ENCODE data around the gene PRKAR2A. TPM values are rescaled to one million over a fixed set of nuclear protein-coding genes. Genes with fewer than 3 reads are reported as not detected.

Gene PRKAR2A
- total RNA-seq, 1 experiment from 2014 or later, result 54.2 TPM

GRCh38 chr3:48716982-48717746 lies 130.5 kb downstream of the PRKAR2A start, which contains the start of gene IP6K2:
Gene IP6K2, minus strand, starts transcription at chr3:48717221. Its CDS starts 21,930 bp downstream, at chr3:48695291.
- peaks cover 14% of the 10 kb centered on the region; the same call in 1 of the 2 replicates for H3K36me3 ChIP-seq (ENCODE audit: low read depth)
- H3K79me2 ChIP-seq (ENCODE audit: low read depth), result peaks cover 49% of the 10 kb centered on the region
- no peaks in the 10 kb centered on the region for H3K27me3 ChIP-seq (ENCODE audit: insufficient read depth, low read depth)
- peaks cover 3% of the 10 kb centered on the region; the same call in 1 of the 2 replicates for H3F3A ChIP-seq (ENCODE audit: insufficient read depth, low read depth)
- peak; percentile 92 to 99 for DNase-seq
- H3K27ac ChIP-seq, result peak within 1 kb of the TSS; percentile 53
- POLR2A ChIA-PET (ENCODE audit: unreplicated experiment), result interaction anchor here (0.5 to 1.3 kb wide), 7 partner anchors 25 to 304 kb away, joined by 3 to 13 read pairs (median 5); partner anchors contain the start of genes CELSR3, PFKFB4, PRKAR2A and WDR6
- no peaks in the 10 kb centered on the region for H3K9me3 ChIP-seq (ENCODE audit: insufficient read depth, low read depth)
- intact Hi-C loops (cut with micrococcal nuclease; ENCODE audit: unreplicated experiment), result loop anchor here (1.0 kb wide), 1 partner anchor 54 kb away; no protein-coding TSS in a partner anchor
- BruUV-seq (replicated peaks), result no TSS peak
- no peak for TF ChIP-seq EZH2 (IDR thresholded peaks at IDR 0.05; ENCODE audit: low read depth)
- TF ChIP-seq, protein P1, sequence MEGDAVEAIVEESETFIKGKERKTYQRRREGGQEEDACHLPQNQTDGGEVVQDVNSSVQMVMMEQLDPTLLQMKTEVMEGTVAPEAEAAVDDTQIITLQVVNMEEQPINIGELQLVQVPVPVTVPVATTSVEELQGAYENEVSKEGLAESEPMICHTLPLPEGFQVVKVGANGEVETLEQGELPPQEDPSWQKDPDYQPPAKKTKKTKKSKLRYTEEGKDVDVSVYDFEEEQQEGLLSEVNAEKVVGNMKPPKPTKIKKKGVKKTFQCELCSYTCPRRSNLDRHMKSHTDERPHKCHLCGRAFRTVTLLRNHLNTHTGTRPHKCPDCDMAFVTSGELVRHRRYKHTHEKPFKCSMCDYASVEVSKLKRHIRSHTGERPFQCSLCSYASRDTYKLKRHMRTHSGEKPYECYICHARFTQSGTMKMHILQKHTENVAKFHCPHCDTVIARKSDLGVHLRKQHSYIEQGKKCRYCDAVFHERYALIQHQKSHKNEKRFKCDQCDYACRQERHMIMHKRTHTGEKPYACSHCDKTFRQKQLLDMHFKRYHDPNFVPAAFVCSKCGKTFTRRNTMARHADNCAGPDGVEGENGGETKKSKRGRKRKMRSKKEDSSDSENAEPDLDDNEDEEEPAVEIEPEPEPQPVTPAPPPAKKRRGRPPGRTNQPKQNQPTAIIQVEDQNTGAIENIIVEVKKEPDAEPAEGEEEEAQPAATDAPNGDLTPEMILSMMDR (conservative IDR thresholded peaks at IDR 0.05), result no peak
- H3K4me1 ChIP-seq (replicated peaks; ENCODE audit: insufficient read depth), result peaks cover 17% of the 10 kb centered on the region
- H3K9me2 ChIP-seq (ENCODE audit: insufficient read depth), result no peaks in the 10 kb centered on the region
- CTCF ChIA-PET, result interaction anchor here (0.5 kb wide), 1 partner anchor 712 kb away, joined by 4 read pairs; no protein-coding TSS in a partner anchor
- peak within 1 kb of the TSS; percentile 85 for H2AFZ ChIP-seq
- H3K4me2 ChIP-seq, result peak within 1 kb of the TSS; percentile 99
- peak within 1 kb of the TSS; percentile 99 for H3K4me3 ChIP-seq
- H4K20me1 ChIP-seq (ENCODE audit: insufficient read depth), result peaks cover 28% of the 10 kb centered on the region

DNA sequence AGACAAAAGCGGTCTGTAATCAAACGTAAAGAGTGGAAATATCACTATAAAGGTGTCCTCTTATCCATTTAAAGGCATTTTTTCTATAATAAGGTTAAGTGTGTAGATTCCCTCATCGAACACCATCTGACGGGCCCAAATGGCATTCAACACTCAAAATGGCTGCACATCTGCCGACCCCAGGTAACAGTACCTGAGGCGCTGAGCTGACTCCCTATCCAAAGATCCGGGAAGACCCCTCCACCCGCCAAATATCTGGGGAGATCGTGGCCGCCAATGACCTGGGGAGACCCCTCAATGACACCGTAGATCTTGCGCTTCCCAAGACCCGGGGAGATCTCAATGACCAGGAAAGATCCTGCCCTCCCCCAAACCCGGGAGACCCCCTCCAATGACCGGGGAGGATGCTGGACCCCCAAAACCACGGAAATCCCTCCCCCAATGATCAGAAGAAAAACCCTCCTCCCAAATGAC lies 131.1 kb downstream of the PRKAR2A start:
- peak overlapping the region; percentile 75 for H2AFZ ChIP-seq
- BruUV-seq (replicated peaks), result TSS peak; percentile 69
- peak overlapping the region; percentile 99 for H3K4me3 ChIP-seq
- H3K27ac ChIP-seq, result peak overlapping the region; percentile 53
- H3K27me3 ChIP-seq (ENCODE audit: insufficient read depth, low read depth), result no peaks in the 10 kb centered on the region
- no peaks in the 10 kb centered on the region for H3K9me3 ChIP-seq (ENCODE audit: insufficient read depth, low read depth)
- ChIA-PET CTCF (no interaction called here), POLR2A (ENCODE audit: unreplicated experiment) (interaction anchor here (0.6 to 1.3 kb wide), 6 partner anchors 8 to 305 kb away, joined by 3 to 9 read pairs (median 5); partner anchors contain the start of genes PRKAR2A and WDR6)
- peak overlapping the region; percentile 99 for H3K4me2 ChIP-seq
- TF ChIP-seq, protein P1 (conservative IDR thresholded peaks at IDR 0.05), result no peak
- no peak for TF ChIP-seq EZH2 (IDR thresholded peaks at IDR 0.05; ENCODE audit: low read depth)
- DNase-seq, result no peak
- peaks cover 3% of the 10 kb centered on the region; the same call in 1 of the 2 replicates for H3F3A ChIP-seq (ENCODE audit: insufficient read depth, low read depth)
- H3K79me2 ChIP-seq (ENCODE audit: low read depth), result peaks cover 55% of the 10 kb centered on the region
- peaks cover 19% of the 10 kb centered on the region for H3K36me3 ChIP-seq (ENCODE audit: low read depth)
- no peaks in the 10 kb centered on the region for H3K9me2 ChIP-seq (ENCODE audit: insufficient read depth)
- intact Hi-C loops (cut with micrococcal nuclease; ENCODE audit: unreplicated experiment), result no loop called here
- peaks cover 17% of the 10 kb centered on the region for H3K4me1 ChIP-seq (replicated peaks; ENCODE audit: insufficient read depth)
- H4K20me1 ChIP-seq (ENCODE audit: insufficient read depth), result peaks cover 32% of the 10 kb centered on the region

DNA sequence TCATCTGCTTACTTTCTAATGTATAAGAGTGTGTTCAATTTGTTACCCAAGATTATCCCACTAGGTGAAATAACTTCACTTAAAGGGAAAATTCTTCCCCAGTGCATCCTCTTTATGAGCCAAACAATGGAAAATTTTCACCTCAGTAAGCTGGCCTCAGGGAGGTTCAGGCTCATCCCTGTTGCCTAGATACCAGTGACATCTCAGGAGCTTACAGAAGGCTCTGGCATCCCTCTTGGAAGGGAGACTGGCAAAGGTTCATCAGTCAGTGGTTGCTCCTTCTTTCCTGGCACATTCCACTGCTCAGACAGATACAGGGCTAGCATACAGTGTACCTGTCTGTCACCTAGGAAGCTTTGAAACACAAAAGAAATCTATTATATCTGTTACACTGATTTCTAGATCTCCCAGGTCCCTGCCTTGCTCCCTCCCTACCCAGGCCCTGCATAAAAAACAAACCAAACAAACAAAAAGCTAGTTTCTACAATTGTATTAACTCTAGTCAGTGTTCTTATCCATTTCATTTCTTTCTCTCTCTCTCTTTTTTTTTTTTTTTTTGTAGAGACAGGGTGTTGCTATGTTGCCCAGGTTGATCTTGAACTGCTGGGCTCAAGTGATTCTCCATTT lies 132.4 kb downstream of the PRKAR2A start:
- H3F3A ChIP-seq (ENCODE audit: insufficient read depth, low read depth), result peaks cover 3% of the 10 kb centered on the region; the same call in 1 of the 2 replicates
- H3K27ac ChIP-seq, result no peak overlapping the region
- intact Hi-C loops (cut with micrococcal nuclease; ENCODE audit: unreplicated experiment), result no loop called here
- H2AFZ ChIP-seq, result no peak overlapping the region
- POLR2A ChIA-PET (ENCODE audit: unreplicated experiment), result interaction anchor here (0.6 kb wide), 1 partner anchor 19 kb away, joined by 3 read pairs; no protein-coding TSS in a partner anchor
- peaks cover 67% of the 10 kb centered on the region for H3K79me2 ChIP-seq (ENCODE audit: low read depth)
- no TSS peak for BruUV-seq (replicated peaks)
- no peak for TF ChIP-seq EZH2 (IDR thresholded peaks at IDR 0.05; ENCODE audit: low read depth)
- TF ChIP-seq, protein P1 (conservative IDR thresholded peaks at IDR 0.05), result no peak
- no peaks in the 10 kb centered on the region for H3K27me3 ChIP-seq (ENCODE audit: insufficient read depth, low read depth)
- no peaks in the 10 kb centered on the region for H3K9me3 ChIP-seq (ENCODE audit: insufficient read depth, low read depth)
- CTCF ChIA-PET, result no interaction called here
- H3K36me3 ChIP-seq (ENCODE audit: low read depth), result peaks cover 23% of the 10 kb centered on the region
- H4K20me1 ChIP-seq (ENCODE audit: insufficient read depth), result peaks cover 44% of the 10 kb centered on the region
- H3K4me1 ChIP-seq (replicated peaks; ENCODE audit: insufficient read depth), result peaks cover 17% of the 10 kb centered on the region
- H3K9me2 ChIP-seq (ENCODE audit: insufficient read depth), result no peaks in the 10 kb centered on the region
- peak overlapping the region; percentile 99 for H3K4me2 ChIP-seq
- DNase-seq, result peak in 1 of 2 experiments; percentile 37
- H3K4me3 ChIP-seq, result peak overlapping the region; percentile 99

Data from PC-9 (cell line).